CD14-positive monocyte (primary cell): ENCODE data around the gene STK33. TPM values are rescaled to one million over a fixed set of nuclear protein-coding genes. Genes with fewer than 3 reads are reported as not detected.

Experiments
- DNase-seq, 3 donors: peaks; one replicate each; pipeline ENCODE4 v3.0.0-alpha.2; 2011 to 2022
- H2AFZ ChIP-seq: 2 replicates; pipeline ENCODE4 v1.6.0; 2012; ENCODE audit warnings: mild to moderate bottlenecking, low read depth, low read length, inconsistent platforms; ENCODE audit not compliant: insufficient read depth, poor library complexity, severe bottlenecking
- H3K27ac ChIP-seq, 2 donors: 1 replicate in 1 of 2; 2 replicates in 1 of 2; pipeline ENCODE4 v1.5.1; 2012 to 2013; ENCODE audit warnings: low read length in 2 of 2, control low read depth in 1 of 2, inconsistent platforms in 1 of 2, low read depth in 1 of 2, mild to moderate bottlenecking in 1 of 2
- H3K27me3 ChIP-seq, 2 donors: one replicate each; pipeline versions ENCODE4 v1.6.0 to v1.6.1; 2011 to 2013; ENCODE audit warnings: low read length in 2 of 2; ENCODE audit not compliant: control insufficient read depth in 2 of 2, insufficient read depth in 2 of 2
- H3K36me3 ChIP-seq, 2 donors: replicated peaks in 1 of 2; 1 replicate in 1 of 2; 2 replicates in 1 of 2; pipeline versions ENCODE4 v1.5.1 to v1.6.1; 2012 to 2013; ENCODE audit warnings: low read length in 2 of 2, control low read depth in 1 of 2, inconsistent platforms in 1 of 2, mild to moderate bottlenecking in 1 of 2; ENCODE audit not compliant: insufficient read depth in 2 of 2, control insufficient read depth in 1 of 2
- H3K4me1 ChIP-seq, 2 donors: 1 replicate in 1 of 2; 2 replicates in 1 of 2; pipeline versions ENCODE4 v1.5.1 to v1.6.1; 2012 to 2013; ENCODE audit warnings: low read length in 2 of 2, control low read depth in 1 of 2, inconsistent platforms in 1 of 2, mild to moderate bottlenecking in 1 of 2, moderate library complexity in 1 of 2; ENCODE audit not compliant: insufficient read depth in 2 of 2, control insufficient read depth in 1 of 2
- H3K4me2 ChIP-seq: replicated peaks from 2 replicates; pipeline ENCODE3; 2012; ENCODE audit warnings: low read length, moderate library complexity, mild to moderate bottlenecking; ENCODE audit not compliant: poor library complexity, severe bottlenecking; ENCODE audit errors: extremely low read depth
- H3K4me3 ChIP-seq, 3 experiments: fragments of 200-600 bp in 1 of 3; sonication (generic) in 1 of 3; replicated peaks in 1 of 3; 1 replicate in 2 of 3; 2 replicates in 1 of 3; pipeline ENCODE4 v1.5.1; 2011 to 2013; ENCODE audit warnings: low read length in 3 of 3, mild to moderate bottlenecking in 3 of 3, control low read depth in 2 of 3, low read depth in 2 of 3, inconsistent platforms in 1 of 3, moderate library complexity in 1 of 3
- H3K79me2 ChIP-seq: 2 replicates; pipeline ENCODE4 v1.6.0; 2012; ENCODE audit warnings: mild to moderate bottlenecking, control low read depth, inconsistent platforms, low read length, moderate library complexity; ENCODE audit not compliant: insufficient read depth
- H3K9ac ChIP-seq: 2 replicates; pipeline ENCODE4 v1.6.0; 2017; ENCODE audit warnings: low read length, mild to moderate bottlenecking; ENCODE audit not compliant: insufficient read depth, poor library complexity, severe bottlenecking
- H3K9me3 ChIP-seq, 2 donors: replicated peaks in 1 of 2; 1 replicate in 1 of 2; 2 replicates in 1 of 2; pipeline versions ENCODE4 v1.5.1 to v1.6.1; 2012 to 2013; ENCODE audit warnings: low read length in 2 of 2, control low read depth in 1 of 2; ENCODE audit not compliant: control insufficient read depth in 1 of 2, insufficient read depth in 1 of 2
- H4K20me1 ChIP-seq: 2 replicates; pipeline ENCODE4 v1.6.0; 2012; ENCODE audit warnings: mild to moderate bottlenecking, low read length, control low read depth, moderate library complexity; ENCODE audit not compliant: insufficient read depth
- H3K27ac Mint-ChIP-seq, 7 donors: one replicate each; pipeline ENCODE4 v1.8.0; 2020; ENCODE audit warnings: mild to moderate bottlenecking in 7 of 7, mixed read lengths in 7 of 7, moderate library complexity in 6 of 7, inconsistent platforms in 2 of 7
- H3K27me3 Mint-ChIP-seq, 3 donors: one replicate each; pipeline ENCODE4 v1.8.0; 2021 to 2022; ENCODE audit warnings: low read depth in 3 of 3, mild to moderate bottlenecking in 3 of 3, mixed read lengths in 3 of 3, moderate library complexity in 3 of 3, inconsistent platforms in 1 of 3
- H3K36me3 Mint-ChIP-seq, 2 donors: one replicate each; pipeline ENCODE4 v1.8.0; 2020; ENCODE audit warnings: mixed read lengths in 2 of 2, inconsistent platforms in 1 of 2, mild to moderate bottlenecking in 1 of 2
- H3K4me1 Mint-ChIP-seq: one replicate; pipeline ENCODE4 v1.8.0; 2020; ENCODE audit warnings: mild to moderate bottlenecking, mixed read lengths
- H3K4me3 Mint-ChIP-seq, 2 donors: one replicate each; pipeline ENCODE4 v1.8.0; 2020; ENCODE audit warnings: mild to moderate bottlenecking in 2 of 2, mixed read lengths in 2 of 2, moderate library complexity in 1 of 2
- H3K9me3 Mint-ChIP-seq, 7 donors: one replicate each; pipeline ENCODE4 v1.8.0; 2020 to 2022; ENCODE audit warnings: mixed read lengths in 7 of 7, mild to moderate bottlenecking in 6 of 7, moderate library complexity in 6 of 7, inconsistent platforms in 2 of 7
- CTCF ChIP-seq: fragments of 200-600 bp; IDR thresholded peaks from one replicate; pipeline ENCODE4 v1.8.0; 2022; ENCODE audit warnings: antibody characterized with exemption, mild to moderate bottlenecking
- WGBS: methylation state at CpG from one replicate; pipeline ENCODE4 v1.1.5; 2013; ENCODE audit warnings: missing lambda C conversion rate; ENCODE audit not compliant: insufficient coverage; 5-methylcytosine and 5-hydroxymethylcytosine counted together
- intact Hi-C, 2 donors: fragments of 100-400 bp; cut with micrococcal nuclease; formaldehyde crosslinking; loops; one replicate each; pipeline versions ENCODE4 v1.15.0 to v1.15.1; 2023
- polyA plus RNA-seq, 3 donors: library from polyadenylated mRNA; depleted of rRNA in 1 of 3; unstranded in 2 of 3; stranded (reverse) in 1 of 3; fragments of 300-500 nt in 2 of 3; fragments of >200 nt in 1 of 3; fragmentation: Illumina TruSeq in 2 of 3; gene quantifications; 1 replicate in 2 of 3; 2 replicates in 1 of 3; pipeline ENCODE4 v1.2.3, GENCODE V29; 2012 to 2021

STK33 gene
- polyA plus RNA-seq, 3 donors = not detected

- H3K27ac Mint-ChIP-seq = no peak overlapping the region
- H3K4me3 ChIP-seq = no peak overlapping the region
- no peaks in the 10 kb centered on the region for H3K9me3 ChIP-seq
- H2AFZ ChIP-seq = no peak overlapping the region
- intact Hi-C loops = no loop called here
- no peak for TF ChIP-seq CTCF
- H3K4me1 Mint-ChIP-seq = peaks cover 10% of the 10 kb centered on the region
- no peak overlapping the region for H3K9ac ChIP-seq
- no CpG with 5 or more reads among the region's 1 CpG for WGBS
- H3K79me2 ChIP-seq = no peaks in the 10 kb centered on the region
- no peak overlapping the region for H3K4me3 Mint-ChIP-seq
- H3K27me3 ChIP-seq = no peaks in the 10 kb centered on the region
- H3K36me3 Mint-ChIP-seq = no peaks in the 10 kb centered on the region
- no peak overlapping the region for H3K27ac ChIP-seq
- H4K20me1 ChIP-seq = no peaks in the 10 kb centered on the region
- no peaks in the 10 kb centered on the region for H3K36me3 ChIP-seq
- DNase-seq = no peak
- H3K9me3 Mint-ChIP-seq = no peaks in the 10 kb centered on the region
- peaks cover 1 to 4% (median 2%) of the 10 kb centered on the region in 3 donors for H3K27me3 Mint-ChIP-seq
- H3K4me2 ChIP-seq = no peak overlapping the region
- peaks cover 4 to 6% of the 10 kb centered on the region in 2 donors for H3K4me1 ChIP-seq
Measured at GRCh38 chr11:8605971-8606563, 12.0 kb upstream of the STK33 start.

GRCh38 chr11:8604078-8604723 lies 10.2 kb upstream of the STK33 start:
- peaks cover 10% of the 10 kb centered on the region for H3K4me1 Mint-ChIP-seq
- H3K36me3 ChIP-seq = no peaks in the 10 kb centered on the region
- peaks cover 0 to 4% (median 2%) of the 10 kb centered on the region in 3 donors for H3K27me3 Mint-ChIP-seq
- no peaks in the 10 kb centered on the region for H4K20me1 ChIP-seq
- peaks cover 4 to 6% of the 10 kb centered on the region in 2 donors for H3K4me1 ChIP-seq
- no peak overlapping the region for H3K9ac ChIP-seq
- H3K27ac ChIP-seq = no peak overlapping the region
- no peaks in the 10 kb centered on the region for H3K36me3 Mint-ChIP-seq
- no peaks in the 10 kb centered on the region for H3K27me3 ChIP-seq
- H3K4me3 Mint-ChIP-seq = peak overlapping the region in 1 of 2 donors; percentile 21
- TF ChIP-seq CTCF = peak; percentile 83
- H3K4me3 ChIP-seq = no peak overlapping the region
- H3K9me3 Mint-ChIP-seq = no peaks in the 10 kb centered on the region
- peak; percentile 53 to 84 (median 70) for DNase-seq
- H2AFZ ChIP-seq = peak overlapping the region; percentile 4
- intact Hi-C loops = no loop called here
- no peaks in the 10 kb centered on the region for H3K9me3 ChIP-seq
- peak overlapping the region in 6 of 7 donors; percentile 6 to 91 (median 62) for H3K27ac Mint-ChIP-seq
- H3K4me2 ChIP-seq = no peak overlapping the region
- no peaks in the 10 kb centered on the region for H3K79me2 ChIP-seq
- WGBS = 19% methylated on average over 7 of the region's 9 CpGs
